ENCODE measurements around the gene THAP7. TPM values are rescaled to one million over a fixed set of nuclear protein-coding genes. Genes with fewer than 3 reads are reported as not detected.

Gene THAP7
- total and polyA plus RNA-seq, 9 of the 15 experiments (the other 6 are each of a cell fraction or from before 2014, with no cell fraction given) = 7.9 to 263 (median 84.1) TPM

GRCh38 chr22:20953668-20954500, 48.0 kb downstream of the THAP7 start (continued):
- TF ChIP-seq ZBTB8A (IDR thresholded peaks at IDR 0.05; ENCODE audit: partially characterized antibody) = no peak
- no peak for TF ChIP-seq ZNF121 (CRISPR knock-in tag; conservative IDR thresholded peaks at IDR 0.05)
- no peak for TF ChIP-seq BMI1 (IDR thresholded peaks at IDR 0.05; ENCODE audit: low read length)
- no peak for TF ChIP-seq RFX5 (IDR thresholded peaks at IDR 0.05; ENCODE audit: low read depth, low read length)
- TF ChIP-seq PCBP2 (IDR thresholded peaks at IDR 0.05; ENCODE audit: low read depth, low read length, poor library complexity, severe bottlenecking) = no peak
- no peak for TF ChIP-seq SIX5 (IDR thresholded peaks at IDR 0.05; ENCODE audit: borderline replicate concordance in 1 of 2, insufficient read depth in 1 of 2, low read depth in 1 of 2, low read length in 2 of 2)
- TF ChIP-seq CBX1 (IDR thresholded peaks at IDR 0.05; ENCODE audit: low read depth) = no peak
- no peak for TF ChIP-seq ZNF324 (CRISPR knock-in tag; IDR thresholded peaks at IDR 0.05)
- TF ChIP-seq L3MBTL2 (IDR thresholded peaks at IDR 0.05) = peak; percentile 72
- TF ChIP-seq MCM3 (IDR thresholded peaks at IDR 0.05) = no peak
- peak; percentile 73; the same call in 1 of the 2 replicates for TF ChIP-seq JUND (IDR thresholded peaks at IDR 0.05; ENCODE audit: borderline replicate concordance, low read depth, low read length)
- TF ChIP-seq JUND (tag; IDR thresholded peaks at IDR 0.05; ENCODE audit: borderline replicate concordance, low read depth, low read length) = 0 out of 3 replicates have a peak, but pooled peaks have one; percentile 64
- TF ChIP-seq HLTF (IDR thresholded peaks at IDR 0.05) = no peak
- TF ChIP-seq YY1 (IDR thresholded peaks at IDR 0.05; ENCODE audit: borderline replicate concordance in 1 of 3, control insufficient read depth in 1 of 3, extremely low read depth in 1 of 3, insufficient read depth in 3 of 3, insufficient read length in 1 of 3, insufficient replicate concordance in 2 of 3, low read depth in 1 of 3, low read length in 2 of 3) = no peak
- no peak for TF ChIP-seq MGA (IDR thresholded peaks at IDR 0.05)
- TF ChIP-seq ZC3H4 (CRISPR knock-in tag; IDR thresholded peaks at IDR 0.05; ENCODE audit: borderline replicate concordance) = no peak
- TF ChIP-seq BCL6 (CRISPR knock-in tag; IDR thresholded peaks at IDR 0.05) = no peak
